HG03103 (cell line): ENCODE measurements around the gene MEPCE.
A peak's percentile ranks its signal among the peaks of the same experiment; 100 is the strongest.

ENCODE experiments used
- ATAC-seq: cut with Tn5 transposase; IDR thresholded peaks from one replicate; pipeline ENCODE4 v1.9.1; 2021; ENCODE audit warnings: low read depth; ENCODE audit not compliant: unreplicated experiment

The MEPCE gene

GRCh38 chr7:100406767-100407166, 22.9 kb upstream of the MEPCE start:
- no peak for ATAC-seq

- ATAC-seq: no peak
Observed at GRCh38 chr7:100407285-100408180, 22.1 kb upstream of the MEPCE start.

GRCh38 chr7:100411101-100411500, 18.5 kb upstream of the MEPCE start:
- no peak for ATAC-seq

- no peak for ATAC-seq
Observed at GRCh38 chr7:100413346-100413745, 16.3 kb upstream of the MEPCE start.

GRCh38 chr7:100413889-100414288, 15.7 kb upstream of the MEPCE start:
- no peak for ATAC-seq

DNA sequence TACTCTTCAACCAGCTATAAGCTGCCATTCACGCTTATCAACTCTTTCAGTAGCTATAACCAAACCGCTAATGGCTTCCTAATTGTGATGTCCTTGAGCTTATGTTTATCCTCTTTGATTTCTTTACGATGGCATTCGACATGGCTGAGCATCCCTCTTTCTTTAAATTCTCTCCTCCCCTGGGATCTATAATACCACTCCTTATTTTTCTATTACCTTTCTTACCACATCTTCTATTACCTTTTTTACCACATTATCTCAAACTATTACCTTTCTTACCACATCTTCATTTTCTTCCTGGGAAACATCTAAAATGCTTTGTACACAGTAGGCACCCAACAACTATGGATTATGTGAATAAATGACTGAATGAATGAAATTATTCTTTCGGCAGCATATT, 14.2 kb upstream of the MEPCE start:
- no peak for ATAC-seq

DNA sequence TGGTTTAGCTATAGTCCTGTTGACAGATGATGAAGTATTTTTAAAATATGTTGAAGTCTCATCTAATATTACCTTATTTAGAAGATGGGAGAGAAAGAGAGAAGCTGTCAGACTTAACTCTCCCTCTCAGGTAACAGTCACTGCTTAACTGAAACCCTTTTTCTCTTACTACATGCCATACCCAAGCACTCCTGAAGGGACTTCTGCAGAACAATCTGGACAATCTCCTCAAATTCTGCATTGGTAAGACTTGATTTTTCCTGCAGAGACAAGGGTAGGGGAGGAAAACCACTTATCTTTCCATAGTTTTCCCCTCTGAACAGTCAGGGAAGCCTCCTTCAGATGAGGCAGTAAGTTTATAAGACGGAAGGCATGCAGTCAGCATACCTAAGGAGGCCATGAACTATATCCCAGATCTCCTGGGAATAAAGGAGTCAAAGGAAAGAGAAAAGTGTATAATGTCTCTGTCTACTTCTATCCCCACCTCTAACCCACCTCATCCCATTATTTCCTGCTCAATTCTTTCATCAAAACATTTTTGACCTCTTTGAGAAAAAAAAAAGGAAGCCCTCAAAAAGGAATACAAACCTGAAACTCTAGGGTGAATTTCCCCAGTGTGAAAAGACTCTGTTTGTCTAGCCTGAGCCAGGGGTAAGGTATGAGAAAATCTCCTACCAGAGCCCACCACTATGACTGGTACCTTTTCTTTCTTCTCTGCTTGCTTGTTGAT, 10.5 kb upstream of the MEPCE start:
- ATAC-seq: no peak

DNA sequence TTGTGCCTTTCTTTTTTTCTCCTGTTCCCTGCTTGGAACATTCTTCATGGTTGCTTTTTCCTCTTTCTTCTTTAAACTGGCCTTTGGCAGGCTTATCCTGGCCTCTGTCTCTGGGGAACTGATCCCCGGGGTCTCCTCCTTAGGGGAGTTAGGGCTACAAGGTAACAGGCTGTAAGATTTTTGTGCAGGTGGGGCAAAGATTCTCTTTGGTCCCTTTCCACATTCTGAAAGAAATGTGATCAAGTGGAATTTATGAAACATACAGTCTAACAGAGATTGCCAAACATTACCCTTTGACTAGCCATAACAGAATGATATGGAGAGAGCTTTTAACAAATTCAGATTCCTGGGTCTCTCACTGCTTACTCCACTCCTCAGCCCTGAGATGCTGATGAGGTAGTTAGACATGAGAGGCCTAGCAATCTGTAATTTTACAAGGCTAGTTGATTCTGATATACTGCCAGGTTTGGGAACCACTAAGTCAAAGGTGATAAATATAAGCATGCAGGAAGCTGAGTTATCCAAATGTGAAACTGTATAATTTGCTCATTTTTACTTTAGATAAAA, 9.9 kb upstream of the MEPCE start:
- no peak for ATAC-seq

DNA sequence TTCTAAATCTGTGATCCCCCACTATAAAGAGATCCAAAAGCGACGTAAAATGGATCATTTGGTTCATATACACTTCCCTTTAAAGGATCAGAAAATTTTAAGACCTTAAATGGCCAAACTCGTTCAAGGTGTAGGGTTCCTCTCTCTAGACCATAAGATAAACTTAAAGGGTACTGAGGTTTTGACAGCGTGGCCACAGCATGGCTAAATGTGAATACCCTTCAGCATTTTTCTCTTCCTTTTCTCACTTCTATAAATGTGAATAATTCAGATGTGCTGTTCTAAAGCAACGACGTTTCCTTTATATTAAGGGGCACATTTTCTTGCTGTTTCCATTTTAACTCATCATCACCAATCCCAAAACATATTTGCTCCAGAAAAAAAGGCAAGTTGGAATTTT, 6.3 kb upstream of the MEPCE start:
- ATAC-seq: no peak

DNA sequence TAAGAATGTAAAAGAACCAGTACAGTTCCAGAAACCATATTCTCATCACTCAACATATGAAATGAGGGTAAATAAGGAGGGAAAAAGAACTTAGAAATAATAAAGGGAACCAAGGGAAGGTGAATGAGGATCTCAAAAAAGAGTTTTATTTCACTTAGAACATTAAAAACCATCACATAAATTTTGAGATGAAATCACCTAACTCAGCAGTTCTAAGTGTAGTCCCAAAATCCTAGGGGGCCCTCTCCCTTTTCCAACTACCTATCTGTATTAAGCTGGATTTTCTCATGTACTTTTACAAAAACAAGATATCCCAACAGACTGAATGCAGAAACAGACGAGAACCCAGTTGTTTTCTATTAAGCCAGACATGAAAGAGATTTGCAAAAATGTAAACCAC, 4.3 kb upstream of the MEPCE start:
- no peak for ATAC-seq

DNA sequence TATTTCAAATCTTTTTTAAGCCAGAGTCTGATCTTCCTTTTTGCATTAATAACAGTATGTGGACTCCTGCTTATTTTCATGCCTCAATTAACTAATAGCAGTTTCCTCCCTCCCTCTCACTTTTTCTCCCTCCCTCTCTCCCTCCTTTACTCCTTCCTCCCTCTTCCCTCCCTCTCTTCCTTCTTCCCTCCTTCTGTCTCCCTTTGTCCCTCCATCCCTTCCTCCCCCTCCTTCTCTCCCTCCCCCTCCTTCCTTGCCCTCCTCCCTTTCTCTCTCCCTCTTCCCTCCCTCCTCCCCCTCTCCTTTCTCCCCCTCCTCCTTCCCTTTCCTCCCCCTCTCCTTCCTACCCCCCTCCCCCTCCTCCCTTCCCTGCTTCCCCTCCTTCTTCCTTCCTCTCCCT, 3.1 kb upstream of the MEPCE start:
- no peak for ATAC-seq

GRCh38 chr7:100427762-100428198, 1.9 kb upstream of the MEPCE start:
- ATAC-seq: no peak

GRCh38 chr7:100428199-100428966, 1.2 kb upstream of the MEPCE start, which contains the start of gene ZCWPW1:
Gene ZCWPW1, minus strand, starts transcription at chr7:100428703. Its CDS starts 8,054 bp downstream, at chr7:100420649.
- peak; percentile 38 for ATAC-seq

DNA sequence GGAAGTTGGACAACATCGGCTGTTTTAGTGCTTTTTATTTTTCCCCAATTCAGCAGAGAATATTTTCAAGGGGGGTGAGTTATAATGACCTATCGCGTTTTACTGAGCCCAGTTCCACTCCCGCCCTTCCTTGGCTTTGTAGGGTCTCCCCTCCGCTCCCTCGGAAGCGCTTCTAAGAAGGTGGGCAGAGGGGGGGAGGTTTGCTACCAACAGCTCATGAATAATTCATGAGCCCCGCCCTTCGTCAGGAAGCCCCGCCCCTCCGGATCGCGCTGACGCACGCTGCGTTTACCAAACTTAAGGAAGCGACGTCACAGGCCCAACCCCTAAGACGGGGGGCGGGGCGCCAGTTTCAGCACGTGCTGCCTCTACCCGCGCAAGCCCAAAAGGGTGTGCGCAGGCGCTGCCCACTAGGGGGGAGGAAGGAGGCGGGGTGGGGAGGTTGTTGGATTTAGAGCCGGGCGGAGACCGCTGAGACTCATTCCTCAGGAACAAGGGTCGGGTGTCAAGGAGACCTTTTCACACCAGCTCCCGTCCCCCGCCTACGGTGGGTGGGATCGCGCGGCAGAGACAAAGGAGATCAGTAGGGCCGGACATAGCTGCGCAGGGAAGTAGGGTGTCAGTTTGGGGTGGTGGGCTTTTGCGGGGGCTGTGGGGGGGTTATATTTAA, 529 bp upstream of the MEPCE start:
- peak; percentile 30 for ATAC-seq

DNA sequence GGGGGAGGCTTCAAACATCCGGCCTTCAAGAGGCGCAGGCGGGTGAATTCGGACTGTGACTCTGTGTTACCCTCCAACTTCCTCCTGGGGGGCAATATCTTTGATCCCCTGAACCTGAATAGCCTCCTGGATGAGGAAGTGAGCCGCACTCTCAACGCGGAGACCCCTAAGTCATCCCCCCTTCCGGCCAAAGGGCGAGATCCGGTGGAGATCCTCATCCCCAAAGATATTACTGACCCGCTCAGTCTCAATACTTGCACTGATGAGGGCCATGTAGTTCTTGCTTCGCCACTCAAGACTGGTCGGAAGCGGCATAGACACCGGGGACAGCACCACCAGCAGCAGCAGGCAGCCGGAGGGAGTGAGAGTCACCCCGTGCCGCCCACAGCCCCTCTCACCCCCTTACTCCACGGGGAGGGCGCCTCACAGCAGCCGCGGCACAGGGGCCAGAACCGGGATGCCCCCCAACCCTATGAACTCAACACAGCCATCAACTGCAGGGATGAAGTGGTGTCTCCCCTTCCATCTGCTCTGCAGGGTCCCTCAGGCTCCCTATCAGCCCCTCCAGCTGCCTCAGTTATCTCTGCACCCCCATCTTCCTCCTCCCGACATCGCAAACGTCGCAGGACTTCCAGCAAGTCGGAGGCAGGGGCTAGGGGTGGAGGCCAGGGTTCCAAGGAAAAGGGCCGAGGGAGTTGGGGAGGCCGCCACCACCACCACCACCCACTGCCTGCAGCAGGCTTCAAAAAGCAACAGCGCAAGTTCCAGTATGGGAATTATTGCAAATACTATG, 1.1 kb downstream of the MEPCE start:
- no peak for ATAC-seq

- no peak for ATAC-seq
Observed at GRCh38 chr7:100431286-100431735, 1.7 kb downstream of the MEPCE start.

DNA sequence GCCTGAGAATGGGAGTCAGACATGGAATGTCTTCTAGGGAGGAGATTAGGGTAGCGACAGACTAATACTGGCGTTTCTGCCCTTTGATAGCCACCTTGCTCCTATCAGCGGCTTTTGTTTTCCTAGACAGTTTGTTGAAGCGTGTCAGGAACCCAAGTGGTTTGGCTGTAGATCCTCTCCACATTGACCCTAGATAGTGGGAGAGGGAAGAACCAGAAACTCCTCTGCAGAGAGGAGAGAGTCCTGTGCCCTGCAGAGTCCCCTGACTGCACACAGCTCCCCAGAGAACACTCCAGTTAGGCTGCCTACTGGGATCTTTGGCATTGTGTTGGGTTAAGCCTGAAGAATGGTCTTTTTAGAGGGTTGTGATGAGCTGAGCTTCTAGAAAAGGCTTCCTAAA, 2.4 kb downstream of the MEPCE start:
- ATAC-seq: no peak

- ATAC-seq: no peak
Observed at GRCh38 chr7:100432621-100433275, 3.1 kb downstream of the MEPCE start.

GRCh38 chr7:100433276-100433591, 3.6 kb downstream of the MEPCE start:
- ATAC-seq: no peak
